ENCODE measurements around the gene ADH1C.

DNA sequence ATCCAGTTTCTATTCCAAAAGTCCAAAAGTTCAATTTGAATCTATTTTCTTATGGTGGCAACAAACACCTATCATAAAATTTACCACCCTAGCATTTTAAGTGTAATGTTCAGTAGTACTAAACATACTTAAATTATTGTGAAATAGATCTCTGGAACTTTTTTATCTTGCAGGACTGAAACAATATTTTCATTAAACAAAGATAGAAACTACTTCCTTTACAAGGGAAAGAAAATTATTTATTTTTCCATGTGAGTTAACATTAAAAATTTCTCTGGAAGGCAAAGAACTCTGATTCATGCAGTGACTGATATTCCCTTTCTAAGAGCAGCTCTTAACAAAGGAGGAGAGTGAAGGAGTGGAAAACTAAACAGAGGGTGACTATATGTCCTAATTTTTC is 42.4 kb upstream of the ADH1C start:
- TF ChIP-seq, protein P1, sequence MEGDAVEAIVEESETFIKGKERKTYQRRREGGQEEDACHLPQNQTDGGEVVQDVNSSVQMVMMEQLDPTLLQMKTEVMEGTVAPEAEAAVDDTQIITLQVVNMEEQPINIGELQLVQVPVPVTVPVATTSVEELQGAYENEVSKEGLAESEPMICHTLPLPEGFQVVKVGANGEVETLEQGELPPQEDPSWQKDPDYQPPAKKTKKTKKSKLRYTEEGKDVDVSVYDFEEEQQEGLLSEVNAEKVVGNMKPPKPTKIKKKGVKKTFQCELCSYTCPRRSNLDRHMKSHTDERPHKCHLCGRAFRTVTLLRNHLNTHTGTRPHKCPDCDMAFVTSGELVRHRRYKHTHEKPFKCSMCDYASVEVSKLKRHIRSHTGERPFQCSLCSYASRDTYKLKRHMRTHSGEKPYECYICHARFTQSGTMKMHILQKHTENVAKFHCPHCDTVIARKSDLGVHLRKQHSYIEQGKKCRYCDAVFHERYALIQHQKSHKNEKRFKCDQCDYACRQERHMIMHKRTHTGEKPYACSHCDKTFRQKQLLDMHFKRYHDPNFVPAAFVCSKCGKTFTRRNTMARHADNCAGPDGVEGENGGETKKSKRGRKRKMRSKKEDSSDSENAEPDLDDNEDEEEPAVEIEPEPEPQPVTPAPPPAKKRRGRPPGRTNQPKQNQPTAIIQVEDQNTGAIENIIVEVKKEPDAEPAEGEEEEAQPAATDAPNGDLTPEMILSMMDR (IDR thresholded peaks at IDR 0.05; ENCODE audit: low read length) = no peak
- TF ChIP-seq EZH2 (IDR thresholded peaks at IDR 0.05; ENCODE audit: borderline replicate concordance, low read length) = no peak

All from OCI-LY1 (cell line).